IMR-90 (cell line): ENCODE measurements around the gene PLCG2. TPM values are rescaled to one million over a fixed set of nuclear protein-coding genes. Genes with fewer than 3 reads are reported as not detected.

ENCODE experiments used
- ATAC-seq: fragments of 200-7000 bp; cut with Tn5 transposase; 2 replicates; pipeline ENCODE4 v1.9.1; 2020; ENCODE audit warnings: low read depth, mild to moderate bottlenecking, moderate library complexity
- BruUV-seq: library from RNA; stranded (reverse); fragments of 400-500 nt; replicated peaks from 2 replicates; lab custom pipeline; 2021; lab: Mats Ljungman, UMichigan
- CTCF ChIA-PET: fragments of 300-600 bp; formaldehyde crosslinking; extraction: SDS; loops from one replicate; lab custom pipeline; 2021; ENCODE audit warnings: antibody characterized with exemption; lab: Yijun Ruan, JAX
- POLR2A ChIA-PET: fragments of 300-600 bp; sonication (Branson Sonifier 250); formaldehyde crosslinking; loops from one replicate; lab custom pipeline; 2022; ENCODE audit warnings: antibody characterized with exemption; ENCODE audit not compliant: unreplicated experiment; lab: Charles Lee
- DNase-seq: peaks from one replicate; pipeline ENCODE4 v3.0.0; 2013
- H2AFZ ChIP-seq: replicated peaks from 2 replicates; pipeline ENCODE3; 2013; ENCODE audit warnings: low read length, mild to moderate bottlenecking; ENCODE audit not compliant: poor library complexity
- H2AK5ac ChIP-seq: 2 replicates; pipeline ENCODE4 v1.6.1; 2013; ENCODE audit warnings: low read depth, low read length, inconsistent platforms
- H2AK9ac ChIP-seq: replicated peaks from 2 replicates; pipeline ENCODE3; 2013; ENCODE audit warnings: mild to moderate bottlenecking, low read depth, low read length, moderate library complexity; ENCODE audit not compliant: poor library complexity
- H2BK120ac ChIP-seq: 2 replicates; pipeline ENCODE4 v1.6.1; 2013; ENCODE audit warnings: low read depth, low read length, inconsistent platforms
- H2BK15ac ChIP-seq: 3 replicates; pipeline ENCODE4 v1.6.1; 2013; ENCODE audit warnings: low read depth, low read length, inconsistent platforms
- H2BK20ac ChIP-seq: 2 replicates; pipeline ENCODE4 v1.6.1; 2013; ENCODE audit warnings: low read depth, mild to moderate bottlenecking, inconsistent platforms, low read length, moderate library complexity
- H2BK5ac ChIP-seq: 2 replicates; pipeline ENCODE4 v1.6.1; 2013; ENCODE audit warnings: mild to moderate bottlenecking, low read depth, low read length, inconsistent platforms; ENCODE audit not compliant: poor library complexity, severe bottlenecking
- H3K14ac ChIP-seq: replicated peaks from 2 replicates; pipeline ENCODE4 v1.6.1; 2013; ENCODE audit warnings: low read depth, low read length, inconsistent platforms
- H3K18ac ChIP-seq: 2 replicates; pipeline ENCODE4 v1.6.1; 2013; ENCODE audit warnings: low read depth, low read length, control low read depth
- H3K23ac ChIP-seq: 2 replicates; pipeline ENCODE4 v1.6.1; 2013; ENCODE audit warnings: low read depth, low read length, inconsistent platforms
- H3K27ac ChIP-seq: 2 replicates; pipeline ENCODE4 v1.5.1; 2013; ENCODE audit warnings: mild to moderate bottlenecking, control low read depth, low read length; ENCODE audit not compliant: insufficient read depth
- H3K27me3 ChIP-seq: 2 replicates; pipeline ENCODE4 v1.6.1; 2013; ENCODE audit warnings: low read length; ENCODE audit not compliant: control insufficient read depth, insufficient read depth
- H3K36me3 ChIP-seq: 2 replicates; pipeline ENCODE4 v1.6.1; 2013; ENCODE audit warnings: low read length, mixed read lengths; ENCODE audit not compliant: control insufficient read depth, insufficient read depth
- H3K4ac ChIP-seq: 2 replicates; pipeline ENCODE4 v1.6.1; 2013; ENCODE audit warnings: low read depth, low read length, inconsistent platforms
- H3K4me1 ChIP-seq: 2 replicates; pipeline ENCODE4 v1.6.1; 2013; ENCODE audit warnings: low read length, mixed read lengths; ENCODE audit not compliant: control insufficient read depth, insufficient read depth
- H3K4me2 ChIP-seq: 2 replicates; pipeline ENCODE4 v1.6.1; 2013; ENCODE audit warnings: low read depth, mild to moderate bottlenecking, control low read depth, low read length, moderate library complexity
- H3K4me3 ChIP-seq: 2 replicates; pipeline ENCODE4 v1.5.1; 2013; ENCODE audit warnings: low read depth, mild to moderate bottlenecking, control low read depth, low read length, moderate library complexity; ENCODE audit not compliant: insufficient read depth
- H3K56ac ChIP-seq: 2 replicates; pipeline ENCODE4 v1.6.1; 2013; ENCODE audit warnings: low read length, inconsistent platforms; ENCODE audit not compliant: insufficient read depth; ENCODE audit errors: extremely low read depth
- H3K79me1 ChIP-seq, 2 experiments: 2 replicates each; pipeline ENCODE4 v1.6.1; 2013; ENCODE audit warnings: low read length in 2 of 2, inconsistent platforms in 1 of 2, low read depth in 1 of 2
- H3K9ac ChIP-seq: 2 replicates; pipeline ENCODE4 v1.6.1; 2013; ENCODE audit warnings: low read depth, low read length, control low read depth
- H3K9me1 ChIP-seq: 2 replicates; pipeline ENCODE4 v1.6.1; 2013; ENCODE audit warnings: low read length, inconsistent platforms; ENCODE audit not compliant: insufficient read depth
- H3K9me3 ChIP-seq: 2 replicates; pipeline ENCODE4 v1.6.1; 2013; ENCODE audit warnings: low read length; ENCODE audit not compliant: control insufficient read depth, insufficient read depth
- H4K20me1 ChIP-seq: 2 replicates; pipeline ENCODE4 v1.6.1; 2013; ENCODE audit warnings: low read length, inconsistent platforms; ENCODE audit not compliant: insufficient read depth
- H4K5ac ChIP-seq: 2 replicates; pipeline ENCODE4 v1.6.1; 2013; ENCODE audit warnings: mild to moderate bottlenecking, low read depth, low read length, control low read depth
- H4K8ac ChIP-seq, 2 experiments: 2 replicates each; pipeline ENCODE4 v1.6.1; 2013; ENCODE audit warnings: low read depth in 2 of 2, low read length in 2 of 2, control low read depth in 1 of 2, inconsistent platforms in 1 of 2
- H4K91ac ChIP-seq: 2 replicates; pipeline ENCODE4 v1.6.1; 2013; ENCODE audit warnings: low read depth, low read length, inconsistent platforms; ENCODE audit not compliant: insufficient read depth
- BHLHE40 ChIP-seq: fragments of 150-350 bp; IDR thresholded peaks from 2 replicates; pipeline ENCODE4 v1.6.1; 2016; ENCODE audit warnings: mild to moderate bottlenecking, low read depth, low read length
- CEBPB ChIP-seq: IDR thresholded peaks from 2 replicates; pipeline ENCODE4 v1.6.1; 2012; ENCODE audit warnings: low read depth, low read length, improper control_type of control experiment
- CHD1 ChIP-seq: IDR thresholded peaks from 2 replicates; pipeline ENCODE4 v1.6.1; 2012; ENCODE audit warnings: low read depth, low read length, improper control_type of control experiment
- CTCF ChIP-seq: conservative IDR thresholded peaks from 2 replicates; pipeline ENCODE4 v1.5.1; 2012; ENCODE audit warnings: mild to moderate bottlenecking, low read depth, low read length, improper control_type of control experiment
- ELK1 ChIP-seq: fragments of 150-350 bp; IDR thresholded peaks from 2 replicates; pipeline ENCODE4 v1.6.1; 2016; ENCODE audit warnings: low read depth, mild to moderate bottlenecking, low read length, moderate library complexity, borderline replicate concordance
- FOS ChIP-seq: fragments of 150-350 bp; IDR thresholded peaks from 2 replicates; pipeline ENCODE4 v1.6.1; 2016; ENCODE audit warnings: low read depth, low read length
- MAFK ChIP-seq: IDR thresholded peaks from 2 replicates; pipeline ENCODE4 v1.6.1; 2012; ENCODE audit warnings: low read depth, low read length, improper control_type of control experiment
- MAZ ChIP-seq: IDR thresholded peaks from 2 replicates; pipeline ENCODE4 v1.6.1; 2012; ENCODE audit warnings: low read depth, mild to moderate bottlenecking, low read length, improper control_type of control experiment, moderate library complexity, borderline replicate concordance
- MXI1 ChIP-seq: IDR thresholded peaks from 2 replicates; pipeline ENCODE4 v1.6.1; 2012; ENCODE audit warnings: low read depth, mild to moderate bottlenecking, low read length, moderate library complexity, borderline replicate concordance
- NFE2L2 ChIP-seq: fragments of 150-350 bp; IDR thresholded peaks from 2 replicates; pipeline ENCODE4 v1.6.1; 2016; ENCODE audit warnings: low read depth, mild to moderate bottlenecking, low read length
- POLR2A ChIP-seq: IDR thresholded peaks from 2 replicates; pipeline ENCODE4 v1.6.1; 2012; ENCODE audit warnings: mild to moderate bottlenecking, low read depth, low read length
- RAD21 ChIP-seq: IDR thresholded peaks from 2 replicates; pipeline ENCODE4 v1.6.1; 2012; ENCODE audit warnings: low read length, improper control_type of control experiment
- RCOR1 ChIP-seq: IDR thresholded peaks from 2 replicates; pipeline ENCODE4 v1.6.1; 2012; ENCODE audit warnings: mild to moderate bottlenecking, low read length, improper control_type of control experiment; ENCODE audit not compliant: insufficient replicate concordance
- RFX5 ChIP-seq: IDR thresholded peaks from 2 replicates; pipeline ENCODE4 v1.8.0; 2012; ENCODE audit warnings: low read depth, mild to moderate bottlenecking, low read length, moderate library complexity
- SMC3 ChIP-seq: fragments of 150-350 bp; IDR thresholded peaks from 2 replicates; pipeline ENCODE4 v1.6.1; 2016; ENCODE audit warnings: low read depth, mild to moderate bottlenecking, antibody characterized with exemption, low read length, moderate library complexity
- USF2 ChIP-seq: fragments of 150-350 bp; IDR thresholded peaks from 2 replicates; pipeline ENCODE4 v1.6.1; 2017; ENCODE audit warnings: mild to moderate bottlenecking, antibody characterized with exemption, low read length, low read depth
- WGBS, 2 experiments: methylation state at CpG; one replicate each; pipeline versions ENCODE4 v1.1.5 to v1.1.7; 2013; ENCODE audit warnings: missing lambda C conversion rate in 2 of 2; ENCODE audit not compliant: insufficient read length in 1 of 2; ENCODE audit errors: extremely low coverage in 2 of 2; 5-methylcytosine and 5-hydroxymethylcytosine counted together
- dilution Hi-C: fragments of 300-500 bp; cut with HindIII; formaldehyde crosslinking; loops from one replicate; pipeline ENCODE4 v1.14.3; 2018; ENCODE audit warnings: low sequenced_read_pairs; ENCODE audit not compliant: unreplicated experiment
- in situ Hi-C: fragments of 300-500 bp; cut with MboI; formaldehyde crosslinking; loops from 3 replicates; pipeline ENCODE4 v1.14.3; 2019; ENCODE audit warnings: low sequenced_read_pairs, inconsistent platforms, mixed read lengths
- intact Hi-C: fragments of 100-400 bp; cut with micrococcal nuclease; formaldehyde crosslinking; loops from 2 replicates; pipeline ENCODE4 v1.10.0; 2022
- polyA plus RNA-seq, 3 experiments: library from polyadenylated mRNA; depleted of rRNA; stranded (reverse); fragments of >200 nt; gene quantifications; 2 replicates each; pipeline ENCODE4 v1.2.3, GENCODE V29; 2012; ENCODE audit warnings: low replicate concordance in 1 of 3
- total RNA-seq: library from RNA; depleted of rRNA; stranded (reverse); fragments of >200 nt; gene quantifications from 2 replicates; pipeline ENCODE4 v1.2.3, GENCODE V29; 2012

Gene PLCG2
- total and polyA plus RNA-seq, 2 of the 4 experiments (the other 2 are of a cell fraction), result 0.14 to 0.18 TPM

- Histone ChIP-seq H3K18ac (no peak overlapping the region), H3K27me3 (peaks cover 10% of the 10 kb centered on the region), H3K4me1 (no peaks in the 10 kb centered on the region; the same call in 1 of the 2 replicates), H3K36me3 (no peaks in the 10 kb centered on the region), H3K23ac (no peak overlapping the region), H2BK15ac (no peak overlapping the region), H4K8ac (no peak overlapping the region), H3K4me2 (no peak overlapping the region), H2BK5ac (no peak overlapping the region), H3K4me3 (no peak overlapping the region), H3K9me3 (no peaks in the 10 kb centered on the region), H2AK5ac (no peak overlapping the region), H3K79me1 (no peaks in the 10 kb centered on the region), H4K91ac (no peak overlapping the region), H3K56ac (no peak overlapping the region), H3K4ac (no peak overlapping the region), H2AFZ (no peak overlapping the region), H2BK20ac (no peak overlapping the region), H3K27ac (no peak overlapping the region), H2BK120ac (no peak overlapping the region), H4K5ac (no peak overlapping the region), H3K14ac (no peak overlapping the region), H3K9me1 (no peaks in the 10 kb centered on the region), H2AK9ac (no peak overlapping the region), H3K9ac (no peak overlapping the region), H4K20me1 (no peaks in the 10 kb centered on the region)
- BruUV-seq, result no TSS peak
- DNase-seq, result no peak
- ChIA-PET CTCF (no interaction called here), POLR2A (no interaction called here)
- TF ChIP-seq USF2 (no peak), MXI1 (no peak), CHD1 (no peak), CEBPB (no peak), RCOR1 (no peak), SMC3 (no peak), MAZ (no peak), RFX5 (no peak), BHLHE40 (no peak), FOS (no peak), MAFK (no peak), CTCF (no peak), NFE2L2 (no peak), POLR2A (no peak), RAD21 (no peak), ELK1 (no peak)
- in situ Hi-C loops (no loop called here), intact Hi-C loops (no loop called here), dilution Hi-C loops (no loop called here)
- no peak for ATAC-seq
- 71% methylated on average over 4 of the region's 9 CpGs; no CpG with 5 or more reads in 1 of the 2 experiments for WGBS, 2 experiments
These were observed 144.2 kb downstream of the PLCG2 start for GRCh38 chr16:81923296-81923695.
